Osteocyte (in vitro differentiated cells): ENCODE measurements around the gene SP9. TPM values are rescaled to one million over a fixed set of nuclear protein-coding genes. Genes with fewer than 3 reads are reported as not detected.
A peak's percentile ranks its signal among the peaks of the same experiment; 100 is the strongest.

Experiments used
- DNase-seq: peaks from one replicate; pipeline ENCODE4 v3.0.0; 2021; ENCODE audit warnings: mixed read lengths; ENCODE audit not compliant: unreplicated experiment; ENCODE audit errors: extremely low spot score
- H3K27ac Mint-ChIP-seq: one replicate; pipeline ENCODE4 v1.8.0; 2021; ENCODE audit warnings: mild to moderate bottlenecking, mixed read lengths; ENCODE audit not compliant: unreplicated experiment
- H3K27me3 Mint-ChIP-seq: one replicate; pipeline ENCODE4 v1.8.0; 2021; ENCODE audit warnings: mixed read lengths; ENCODE audit not compliant: unreplicated experiment
- H3K36me3 Mint-ChIP-seq: one replicate; pipeline ENCODE4 v1.8.0; 2021; ENCODE audit warnings: mixed read lengths; ENCODE audit not compliant: unreplicated experiment
- H3K4me1 Mint-ChIP-seq: one replicate; pipeline ENCODE4 v1.8.0; 2021; ENCODE audit warnings: mixed read lengths; ENCODE audit not compliant: unreplicated experiment
- H3K4me3 Mint-ChIP-seq: one replicate; pipeline ENCODE4 v1.8.0; 2021; ENCODE audit warnings: mild to moderate bottlenecking, moderate library complexity, mixed read lengths; ENCODE audit not compliant: unreplicated experiment
- H3K9me3 Mint-ChIP-seq: one replicate; pipeline ENCODE4 v1.8.0; 2021; ENCODE audit warnings: mixed read lengths; ENCODE audit not compliant: unreplicated experiment
- total RNA-seq: library from RNA; stranded (reverse); gene quantifications from 2 replicates; pipeline ENCODE4 v1.2.1, GENCODE V29; 2021
- TF ChIP-seq, protein P1 (sequence below): fragments of 200-600 bp; sonication (generic); IDR thresholded peaks from 2 replicates; pipeline ENCODE4 v1.5.0; 2021; ENCODE audit warnings: antibody characterized with exemption, mild to moderate bottlenecking, moderate library complexity

The SP9 gene
- total RNA-seq, 1 donor from 2014 or later, result not detected

DNA sequence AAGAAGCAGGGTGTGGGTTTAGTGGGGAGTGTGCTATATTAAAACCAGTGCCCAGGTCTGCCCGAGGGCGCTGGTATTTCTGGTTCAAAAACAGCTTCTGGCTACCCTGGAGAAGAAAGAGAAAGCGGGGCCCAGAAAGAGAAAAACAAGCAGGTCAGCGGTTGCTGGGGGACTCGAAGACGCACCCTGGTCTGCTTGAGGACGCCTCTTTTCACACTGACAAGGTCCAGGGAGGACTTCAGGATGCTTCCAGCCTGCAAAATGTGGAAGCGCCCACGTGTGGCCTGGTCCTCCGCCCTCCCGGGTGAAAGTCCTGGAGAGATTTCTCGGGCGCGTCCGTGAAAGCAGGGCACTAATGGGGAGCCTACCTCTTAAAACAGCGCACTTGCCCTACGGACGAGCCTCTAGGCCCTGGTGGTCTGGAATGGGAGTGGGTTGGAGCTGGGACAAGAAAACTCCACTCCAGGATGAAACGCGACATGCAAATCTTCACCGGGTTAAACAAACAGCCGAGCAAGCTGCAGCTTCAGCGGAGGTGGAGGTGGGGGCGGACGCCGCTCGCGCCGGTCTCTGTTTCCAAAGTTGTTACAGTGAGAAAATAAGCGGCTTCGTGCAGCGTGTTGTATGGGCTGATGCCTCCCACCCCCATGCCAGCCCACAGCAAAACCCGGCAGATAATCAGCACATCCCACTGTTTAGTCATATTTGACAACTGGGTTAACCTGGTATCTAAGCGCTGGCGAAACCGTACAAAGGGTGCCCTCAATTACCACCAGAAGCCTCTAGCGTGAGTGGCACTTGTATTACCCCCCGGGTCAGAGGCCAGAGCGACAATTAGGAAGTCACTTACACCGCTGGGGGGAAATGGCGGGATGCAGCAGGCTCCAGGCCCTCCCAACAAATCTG is 1.1 kb upstream of the SP9 start:
- H3K4me1 Mint-ChIP-seq, result peaks cover 35% of the 10 kb centered on the region
- no peak overlapping the region for H3K27ac Mint-ChIP-seq
- H3K27me3 Mint-ChIP-seq, result peaks cover 81% of the 10 kb centered on the region
- TF ChIP-seq, protein P1, sequence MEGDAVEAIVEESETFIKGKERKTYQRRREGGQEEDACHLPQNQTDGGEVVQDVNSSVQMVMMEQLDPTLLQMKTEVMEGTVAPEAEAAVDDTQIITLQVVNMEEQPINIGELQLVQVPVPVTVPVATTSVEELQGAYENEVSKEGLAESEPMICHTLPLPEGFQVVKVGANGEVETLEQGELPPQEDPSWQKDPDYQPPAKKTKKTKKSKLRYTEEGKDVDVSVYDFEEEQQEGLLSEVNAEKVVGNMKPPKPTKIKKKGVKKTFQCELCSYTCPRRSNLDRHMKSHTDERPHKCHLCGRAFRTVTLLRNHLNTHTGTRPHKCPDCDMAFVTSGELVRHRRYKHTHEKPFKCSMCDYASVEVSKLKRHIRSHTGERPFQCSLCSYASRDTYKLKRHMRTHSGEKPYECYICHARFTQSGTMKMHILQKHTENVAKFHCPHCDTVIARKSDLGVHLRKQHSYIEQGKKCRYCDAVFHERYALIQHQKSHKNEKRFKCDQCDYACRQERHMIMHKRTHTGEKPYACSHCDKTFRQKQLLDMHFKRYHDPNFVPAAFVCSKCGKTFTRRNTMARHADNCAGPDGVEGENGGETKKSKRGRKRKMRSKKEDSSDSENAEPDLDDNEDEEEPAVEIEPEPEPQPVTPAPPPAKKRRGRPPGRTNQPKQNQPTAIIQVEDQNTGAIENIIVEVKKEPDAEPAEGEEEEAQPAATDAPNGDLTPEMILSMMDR, result no peak
- no peaks in the 10 kb centered on the region for H3K36me3 Mint-ChIP-seq
- DNase-seq, result no peak
- no peaks in the 10 kb centered on the region for H3K9me3 Mint-ChIP-seq
- H3K4me3 Mint-ChIP-seq, result no peak overlapping the region

DNA sequence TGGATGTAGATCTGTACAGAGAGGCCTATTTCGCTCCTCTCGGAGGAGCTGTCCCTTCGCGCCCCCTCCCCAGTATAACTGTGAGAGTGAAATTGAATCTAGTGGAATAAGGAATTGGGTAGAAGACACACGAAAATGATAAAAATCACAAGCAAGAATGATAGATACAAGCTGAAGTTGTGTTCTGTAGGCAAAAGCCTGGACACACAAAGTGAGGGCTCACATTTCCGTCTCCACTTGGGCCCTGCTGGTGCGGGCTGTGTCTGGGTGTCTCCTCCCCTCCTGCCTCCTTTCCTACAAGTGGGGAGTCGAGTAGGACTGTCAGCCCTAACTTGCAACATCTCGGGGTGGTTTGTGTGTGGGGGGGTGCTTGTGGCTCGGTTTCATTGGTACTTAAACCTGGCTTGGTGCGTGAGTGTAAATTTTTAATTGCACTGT is 457 bp upstream of the SP9 start:
- Mint-ChIP-seq H3K4me3 (no peak overlapping the region), H3K4me1 (peaks cover 30% of the 10 kb centered on the region), H3K36me3 (no peaks in the 10 kb centered on the region), H3K27ac (no peak overlapping the region), H3K9me3 (no peaks in the 10 kb centered on the region), H3K27me3 (peaks cover 81% of the 10 kb centered on the region)
- DNase-seq, result no peak
- TF ChIP-seq, protein P1, result no peak

DNA sequence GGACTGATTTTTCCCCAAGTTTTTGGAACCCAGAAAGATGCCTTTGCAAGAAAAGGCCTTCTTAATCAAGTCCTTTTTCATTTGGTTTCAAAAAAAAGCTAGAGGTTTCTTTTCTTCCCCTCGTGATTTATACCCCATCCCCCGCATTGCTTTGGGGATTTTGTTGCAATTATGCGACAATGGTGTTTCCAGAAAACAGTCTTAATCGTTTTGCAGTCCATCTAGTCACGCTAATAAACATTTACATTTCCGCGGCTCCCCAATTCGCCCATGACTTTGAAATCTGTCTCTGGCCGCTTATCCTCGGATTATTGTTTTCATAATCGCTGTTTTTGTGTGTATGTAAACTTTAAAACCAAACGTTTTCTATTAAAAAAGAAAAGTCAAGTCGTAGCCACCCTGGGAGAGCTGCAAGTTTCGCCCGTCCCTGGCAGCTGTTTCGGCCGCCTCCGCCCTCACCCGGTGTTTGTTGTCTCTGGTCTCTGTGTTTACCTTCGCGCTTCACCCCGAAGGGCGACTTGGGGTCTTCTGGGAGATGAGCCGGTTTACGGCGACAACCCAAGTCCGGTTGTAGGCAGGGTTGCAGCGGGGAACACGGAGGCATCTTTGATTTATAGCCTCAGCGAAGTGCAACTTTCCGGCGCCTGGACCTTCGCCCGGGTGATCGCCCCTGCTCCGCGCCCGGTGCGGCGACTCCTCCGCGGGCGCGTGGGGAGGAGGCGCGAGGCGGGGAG is 667 bp downstream of the SP9 start:
- no peak for DNase-seq
- Mint-ChIP-seq H3K4me1 (peaks cover 31% of the 10 kb centered on the region), H3K27ac (no peak overlapping the region), H3K36me3 (no peaks in the 10 kb centered on the region), H3K9me3 (no peaks in the 10 kb centered on the region), H3K27me3 (peaks cover 76% of the 10 kb centered on the region), H3K4me3 (peak overlapping the region; percentile 54)
- TF ChIP-seq, protein P1, result no peak

DNA sequence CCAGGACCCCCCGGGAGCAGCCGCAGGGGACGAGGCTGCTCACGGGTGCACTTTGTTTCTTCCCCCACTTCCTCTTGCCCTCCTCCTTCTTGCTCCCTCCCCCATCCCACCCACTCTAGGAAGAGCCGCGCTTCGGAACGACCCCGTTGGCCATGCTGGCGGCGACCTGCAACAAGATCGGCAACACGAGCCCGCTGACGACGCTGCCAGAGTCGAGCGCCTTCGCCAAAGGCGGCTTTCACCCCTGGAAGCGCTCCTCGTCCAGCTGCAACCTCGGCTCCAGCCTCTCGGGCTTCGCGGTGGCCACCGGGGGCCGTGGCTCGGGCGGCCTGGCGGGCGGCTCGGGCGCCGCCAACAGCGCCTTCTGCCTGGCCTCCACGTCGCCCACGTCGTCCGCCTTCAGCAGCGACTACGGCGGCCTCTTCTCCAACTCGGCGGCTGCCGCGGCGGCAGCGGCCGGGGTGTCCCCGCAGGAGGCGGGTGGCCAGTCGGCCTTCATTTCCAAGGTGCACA is 1.3 kb downstream of the SP9 start:
- Mint-ChIP-seq H3K4me3 (no peak overlapping the region), H3K4me1 (peaks cover 33% of the 10 kb centered on the region), H3K36me3 (no peaks in the 10 kb centered on the region), H3K9me3 (no peaks in the 10 kb centered on the region), H3K27me3 (peaks cover 72% of the 10 kb centered on the region), H3K27ac (no peak overlapping the region)
- TF ChIP-seq, protein P1, result no peak
- DNase-seq, result no peak
